GM04503 (cell line): ENCODE data around the gene DLX1.
A peak's percentile ranks its signal among the peaks of the same experiment; 100 is the strongest.

ENCODE experiments used
- DNase-seq: peaks from one replicate; pipeline ENCODE4 v3.0.0-alpha.2; 2012; ENCODE audit warnings: low read depth

DLX1 gene

DNA sequence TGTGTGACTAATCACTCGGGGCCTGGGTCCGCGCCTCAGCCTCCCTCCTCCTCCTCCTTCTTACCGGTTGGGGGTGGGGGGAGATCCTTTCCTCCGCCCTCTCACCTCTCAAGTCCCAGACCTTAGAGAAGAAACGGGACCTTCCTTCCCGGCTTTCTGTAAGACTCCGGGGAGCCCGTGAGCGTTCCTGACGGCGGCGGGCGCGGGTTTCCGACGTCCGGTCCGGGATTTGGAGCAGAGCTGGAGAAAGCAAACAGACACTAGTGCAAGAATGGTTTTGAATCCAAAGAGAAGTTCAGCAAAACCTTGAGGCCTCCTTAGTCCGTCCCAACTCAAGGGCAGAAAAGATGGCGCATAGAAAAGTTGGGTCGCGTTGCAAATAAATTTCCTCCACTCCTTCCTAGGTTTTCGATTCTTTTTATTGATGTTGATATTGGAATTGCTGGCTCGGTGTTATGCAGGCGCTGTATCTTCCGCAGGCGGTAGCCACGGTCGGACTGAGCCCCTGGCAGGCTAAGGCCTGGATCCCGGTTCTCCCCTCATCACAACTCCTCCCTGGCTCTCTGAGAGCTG is 2.0 kb downstream of the DLX1 start:
- DNase-seq = no peak

DNA sequence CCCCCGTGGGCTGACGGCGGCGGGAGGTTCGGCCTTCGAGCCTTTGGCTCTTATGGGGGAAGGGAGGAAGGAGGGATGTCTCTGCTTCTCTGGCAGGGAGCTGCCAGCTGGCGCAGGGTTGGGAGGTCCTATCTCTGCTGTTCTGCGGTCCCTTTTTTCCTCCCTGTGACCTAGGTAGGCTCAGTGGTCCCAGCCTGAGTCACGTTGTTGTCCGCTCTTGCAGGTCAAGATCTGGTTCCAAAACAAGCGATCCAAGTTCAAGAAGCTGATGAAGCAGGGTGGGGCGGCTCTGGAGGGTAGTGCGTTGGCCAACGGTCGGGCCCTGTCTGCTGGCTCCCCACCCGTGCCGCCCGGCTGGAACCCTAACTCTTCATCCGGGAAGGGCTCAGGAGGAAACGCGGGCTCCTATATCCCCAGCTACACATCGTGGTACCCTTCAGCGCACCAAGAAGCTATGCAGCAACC is 2.5 kb downstream of the DLX1 start:
- DNase-seq = no peak

DNA sequence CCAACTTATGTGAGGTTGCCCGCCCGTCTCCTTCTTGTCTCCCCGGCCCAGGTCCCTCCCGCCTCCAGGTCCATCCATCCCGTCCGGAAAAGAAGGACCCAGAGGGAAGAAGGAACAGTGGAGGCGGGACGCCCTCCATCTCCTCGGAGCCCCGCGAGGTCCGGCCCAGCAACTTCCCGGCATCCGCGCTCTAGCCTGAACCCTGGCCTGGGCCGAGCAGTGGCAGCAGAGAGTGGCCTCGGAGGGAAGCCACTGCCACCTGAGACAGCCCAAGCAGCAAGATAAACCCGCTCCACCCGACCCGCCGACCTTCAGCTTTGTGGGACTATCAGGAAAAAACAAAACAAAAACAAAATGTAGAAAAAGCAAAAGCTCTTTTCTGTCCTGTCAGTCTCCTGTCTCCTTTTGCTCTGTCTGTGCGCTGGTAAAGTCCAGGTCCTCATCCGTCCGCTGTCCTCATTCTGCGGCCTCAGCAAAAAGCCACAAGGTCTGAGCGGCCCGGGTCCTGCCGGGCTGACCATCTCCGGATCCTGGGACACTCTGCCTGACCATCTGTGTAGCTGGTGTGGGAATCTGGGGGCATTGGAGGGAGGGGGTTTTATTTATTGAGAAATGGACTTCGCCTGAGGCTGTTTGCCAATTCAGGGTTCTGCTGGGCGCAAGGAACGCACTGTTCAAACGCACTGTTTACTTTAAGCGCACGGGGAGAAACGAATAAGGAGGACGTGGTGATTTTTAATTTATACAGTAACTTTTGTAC is 3.1 kb downstream of the DLX1 start:
- DNase-seq = no peak

DNA sequence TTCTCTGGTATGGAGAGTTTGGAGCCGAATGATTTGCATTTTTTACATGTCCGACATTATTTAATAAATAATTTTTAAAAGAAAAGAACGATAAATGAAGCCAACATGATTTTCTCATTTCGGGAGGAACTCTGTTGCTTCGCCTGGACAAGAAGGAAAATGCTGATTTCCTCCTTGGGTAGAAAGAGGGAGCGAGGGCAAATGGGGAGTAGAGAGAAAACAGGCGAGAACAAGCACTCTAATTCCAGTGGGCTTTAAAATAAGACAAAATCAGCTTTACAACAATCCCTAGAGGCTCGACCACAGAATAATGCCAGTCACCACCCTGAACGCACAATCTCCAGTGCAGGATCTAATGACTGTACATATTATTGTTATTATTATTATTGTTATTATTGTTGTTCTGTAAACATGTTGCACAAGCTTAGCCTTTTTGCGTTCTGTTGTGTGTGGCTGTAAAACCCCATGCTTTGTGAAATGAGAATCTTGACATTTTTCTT is 3.7 kb downstream of the DLX1 start:
- no peak for DNase-seq

DNA sequence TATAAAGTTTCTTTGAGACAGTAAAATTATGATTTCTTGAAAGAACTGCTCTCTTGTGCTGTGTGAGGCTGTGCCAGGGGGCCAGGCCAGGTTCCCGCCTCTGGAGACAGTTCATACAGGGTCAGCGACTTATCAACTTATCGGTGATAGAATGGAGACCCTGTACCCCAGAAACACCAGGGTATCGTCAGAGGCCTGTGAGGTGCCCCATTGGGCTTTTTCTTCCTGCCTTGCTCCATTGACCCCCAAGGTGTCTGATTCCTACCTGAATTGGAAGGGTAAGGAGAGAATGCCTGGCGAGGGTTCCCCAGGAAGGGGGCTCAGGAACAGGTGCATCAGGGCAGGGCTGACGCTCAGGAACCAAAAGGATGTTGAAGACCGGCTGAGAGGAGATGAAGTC is 4.3 kb downstream of the DLX1 start:
- DNase-seq = no peak

DNA sequence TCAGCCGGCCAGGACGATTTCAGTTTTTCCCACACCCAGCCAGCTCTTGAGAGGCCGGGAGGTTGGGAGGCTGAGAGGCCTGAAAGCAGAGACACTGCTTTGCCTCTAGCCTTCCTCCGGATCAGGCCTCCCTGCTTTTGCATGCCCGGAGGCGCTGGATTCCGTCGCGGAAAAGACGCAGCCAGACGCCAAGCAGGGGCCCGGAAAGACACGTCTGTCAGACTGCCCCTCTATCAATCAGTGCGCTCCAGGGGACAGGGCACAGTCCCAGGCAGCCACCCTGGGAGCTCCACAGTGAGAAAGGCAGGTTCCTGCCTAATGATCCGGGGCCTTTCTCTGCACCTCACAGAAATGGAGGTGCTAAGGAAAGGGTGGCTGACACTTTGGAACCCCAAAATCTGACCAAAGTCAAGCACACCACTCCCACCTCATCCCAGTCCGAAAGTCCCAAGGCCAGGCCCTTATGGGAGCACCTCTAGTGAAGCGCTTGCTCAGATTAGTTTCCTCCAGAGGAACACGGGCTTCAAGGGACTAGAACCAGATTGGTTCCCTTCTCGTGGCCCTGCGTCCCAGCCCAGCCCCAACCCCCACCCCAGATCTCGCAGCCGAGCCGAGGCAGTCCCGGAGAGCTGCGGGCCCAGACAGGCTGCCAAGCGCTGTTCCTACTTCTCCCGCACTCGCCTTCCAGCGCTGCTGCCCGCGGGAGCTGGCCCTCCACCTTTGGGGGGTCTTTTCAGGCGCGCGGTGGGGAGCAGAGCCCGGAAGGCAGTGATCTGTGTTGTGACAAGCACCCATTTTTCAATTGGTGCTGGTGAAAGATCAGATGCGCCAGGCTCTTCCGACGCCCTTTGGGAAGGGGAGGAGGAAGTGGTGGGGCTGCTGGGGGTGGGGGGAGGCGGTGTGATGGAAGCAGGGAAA is 5.0 kb downstream of the DLX1 start:
- no peak for DNase-seq

DNA sequence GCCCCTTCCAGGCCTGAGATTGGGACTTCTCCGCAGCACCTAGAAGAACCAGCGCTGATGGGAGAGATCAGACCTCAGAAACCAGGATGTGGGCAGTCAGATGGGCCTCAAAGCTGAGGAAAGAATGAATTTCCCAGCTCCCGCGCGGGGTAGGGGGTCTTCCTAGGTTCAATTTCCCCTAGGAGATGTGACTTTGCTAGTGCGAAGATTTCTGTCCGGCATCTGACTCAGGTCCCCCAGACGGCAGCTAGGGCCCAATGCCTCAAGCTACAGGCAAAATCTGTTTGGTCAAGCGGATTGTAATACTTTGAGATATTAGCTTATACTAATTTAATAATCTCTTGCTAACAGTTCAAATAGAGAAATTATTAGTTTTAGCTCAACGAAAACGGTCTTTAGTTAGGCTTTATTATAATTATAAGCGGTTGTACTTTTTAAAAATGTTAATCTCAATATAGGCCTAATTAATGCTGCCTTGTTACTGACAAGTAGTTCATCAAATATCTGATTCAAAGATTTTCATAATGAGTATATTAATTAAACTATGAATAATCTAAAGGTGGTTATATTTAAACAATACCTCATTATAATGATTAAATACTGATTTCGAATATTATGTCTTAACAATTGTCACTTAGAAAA is 5.8 kb downstream of the DLX1 start:
- no peak for DNase-seq

DNA sequence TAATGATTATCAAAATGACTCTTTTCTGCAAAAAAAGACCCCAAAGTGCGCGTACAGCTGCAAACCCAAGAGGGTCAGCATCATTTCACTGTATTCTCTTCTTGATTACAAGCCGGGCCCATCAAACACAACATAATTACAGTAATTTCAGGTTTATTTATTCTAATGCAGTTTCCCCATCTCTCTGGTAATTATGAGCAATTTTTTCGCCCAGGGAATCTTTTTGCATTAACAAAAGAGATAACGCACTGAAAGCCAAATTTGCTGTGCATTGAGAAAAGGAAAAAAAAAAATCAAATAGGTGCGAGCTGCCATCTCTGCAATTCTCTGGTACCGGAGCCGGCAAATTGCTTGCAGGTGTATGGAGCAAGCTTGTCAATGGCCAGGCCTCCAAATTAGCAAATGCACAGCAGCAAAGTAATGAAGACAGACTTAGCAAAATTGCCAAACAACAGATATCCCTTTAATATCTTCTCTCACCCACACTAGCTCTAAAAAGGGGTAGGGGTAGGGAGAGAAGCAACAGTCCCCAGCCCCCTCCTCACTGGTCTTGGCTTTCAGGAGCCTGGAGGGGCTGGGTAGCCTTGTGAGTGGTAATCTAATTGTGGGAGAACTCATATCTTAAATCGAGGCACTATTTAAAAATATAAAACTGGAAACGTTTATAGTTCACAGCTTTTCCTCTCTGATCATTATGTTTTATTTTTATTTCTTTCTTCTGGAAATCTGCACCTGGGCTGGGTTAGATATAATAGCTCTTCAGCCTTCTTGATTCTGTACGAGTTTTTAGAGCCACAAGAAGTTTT is 6.7 kb downstream of the DLX1 start:
- DNase-seq = no peak

DNA sequence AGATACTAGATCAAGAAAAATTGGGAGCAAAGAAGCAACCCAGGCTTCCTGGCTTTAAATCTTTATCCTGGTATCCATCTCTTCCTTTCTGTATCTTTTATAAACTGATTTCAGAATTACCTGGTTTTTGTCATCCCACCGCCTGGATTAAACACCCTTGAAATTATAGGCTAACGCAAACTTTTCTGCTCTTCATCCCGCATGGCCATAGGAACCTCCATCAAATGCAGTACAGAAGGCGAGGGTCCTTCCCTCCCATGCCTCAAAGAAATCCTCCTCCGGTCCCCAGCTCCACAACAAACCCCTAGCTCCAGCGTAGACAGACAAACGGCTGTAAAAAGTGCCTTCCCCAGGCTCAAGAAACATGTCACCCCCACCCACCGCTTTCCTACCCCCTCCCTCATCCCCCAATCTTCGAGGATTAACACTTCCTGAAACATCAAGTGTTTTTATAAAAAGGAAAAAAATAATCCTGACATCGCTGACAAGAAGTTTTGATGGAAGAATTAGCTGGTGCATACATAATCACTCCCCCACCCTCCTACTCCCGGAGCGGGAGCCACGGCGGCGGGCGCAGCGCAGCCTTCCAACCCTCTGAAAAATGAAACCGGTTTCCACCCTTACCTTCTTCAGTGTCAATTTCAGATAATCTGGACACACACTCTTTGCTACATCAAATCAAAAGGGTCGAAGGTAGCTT is 7.6 kb downstream of the DLX1 start:
- DNase-seq = no peak

DNA sequence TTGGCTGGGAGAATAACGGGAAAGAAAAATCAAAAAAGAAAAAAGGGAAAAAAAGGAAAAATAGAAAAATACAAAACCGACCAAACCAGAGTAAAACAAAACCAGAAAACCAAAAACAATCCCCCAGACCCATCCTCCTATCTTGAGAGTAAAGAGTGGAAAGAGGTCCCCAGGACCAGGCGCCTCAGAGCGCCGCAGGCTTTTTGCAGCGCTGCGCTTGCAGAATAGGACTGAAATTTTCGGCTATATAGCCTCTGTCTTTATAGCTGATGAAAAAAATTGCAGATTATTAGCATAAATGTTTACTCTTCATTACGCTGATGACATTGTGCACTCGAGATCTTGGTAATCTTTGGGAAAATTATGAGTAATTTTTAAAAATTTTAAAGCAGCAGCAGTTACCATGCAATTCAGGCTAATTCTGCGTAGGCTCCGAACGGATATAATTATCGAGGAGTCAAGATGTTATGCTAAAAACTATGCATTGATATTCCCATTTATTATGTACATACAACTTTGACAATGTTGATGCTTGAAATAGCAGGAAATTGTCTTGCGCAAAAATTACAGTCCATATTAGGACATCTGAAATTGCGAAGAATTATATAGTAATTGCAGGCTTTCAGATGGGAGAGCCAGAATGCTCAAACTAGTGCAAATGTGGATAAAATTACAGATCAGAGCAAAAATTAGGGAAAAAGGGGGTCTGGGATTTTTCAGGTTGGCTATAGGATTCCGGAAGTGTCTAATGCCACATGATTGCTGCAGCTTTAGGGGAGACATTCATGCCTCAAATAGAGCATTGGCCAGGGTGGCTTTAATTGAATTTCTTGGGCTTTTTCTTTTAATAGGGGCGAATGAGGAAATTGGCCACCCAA is 8.3 kb downstream of the DLX1 start:
- DNase-seq = no peak

DNA sequence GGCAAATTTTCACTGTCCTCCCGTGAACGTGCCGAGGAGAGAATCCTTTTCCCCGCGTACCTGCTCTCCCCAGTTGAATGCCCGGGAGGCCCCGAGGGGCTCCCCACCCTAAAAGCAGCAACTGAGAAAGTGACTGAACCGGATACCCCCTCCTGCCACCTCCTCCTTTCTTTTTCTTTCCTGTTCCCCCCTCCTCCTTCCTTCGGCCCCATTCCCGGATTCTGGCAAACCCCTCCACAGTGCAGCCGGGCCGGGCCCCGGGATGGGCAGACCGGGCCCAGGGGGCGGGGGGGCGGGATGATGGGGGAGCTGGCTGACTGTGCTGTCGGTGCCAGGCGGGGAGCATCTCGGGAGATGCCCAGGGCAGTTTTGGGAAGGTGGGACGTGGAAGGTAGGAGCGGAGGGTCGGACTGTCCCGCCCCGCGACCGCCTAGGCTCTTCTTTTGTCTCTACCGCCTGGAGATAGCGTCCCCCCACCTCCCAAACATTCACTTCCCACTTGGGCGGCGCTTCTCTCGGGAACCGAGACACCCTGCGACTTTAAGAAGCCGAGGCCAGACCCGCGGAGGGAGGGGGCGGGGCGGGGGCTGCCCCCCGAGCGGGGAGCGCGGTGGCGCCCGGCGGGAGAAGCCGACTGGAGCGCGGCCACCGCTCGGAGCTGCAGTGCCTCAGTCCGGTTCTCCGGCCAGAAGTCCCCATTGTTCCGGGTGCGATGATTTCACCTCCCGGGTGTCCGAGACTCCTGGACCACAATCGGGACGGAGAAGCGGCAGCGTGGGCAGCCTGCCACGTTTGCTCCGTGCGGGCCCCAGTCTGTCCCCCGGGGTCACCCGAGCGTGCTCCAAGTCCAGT is 9.2 kb downstream of the DLX1 start:
- no peak for DNase-seq

DNA sequence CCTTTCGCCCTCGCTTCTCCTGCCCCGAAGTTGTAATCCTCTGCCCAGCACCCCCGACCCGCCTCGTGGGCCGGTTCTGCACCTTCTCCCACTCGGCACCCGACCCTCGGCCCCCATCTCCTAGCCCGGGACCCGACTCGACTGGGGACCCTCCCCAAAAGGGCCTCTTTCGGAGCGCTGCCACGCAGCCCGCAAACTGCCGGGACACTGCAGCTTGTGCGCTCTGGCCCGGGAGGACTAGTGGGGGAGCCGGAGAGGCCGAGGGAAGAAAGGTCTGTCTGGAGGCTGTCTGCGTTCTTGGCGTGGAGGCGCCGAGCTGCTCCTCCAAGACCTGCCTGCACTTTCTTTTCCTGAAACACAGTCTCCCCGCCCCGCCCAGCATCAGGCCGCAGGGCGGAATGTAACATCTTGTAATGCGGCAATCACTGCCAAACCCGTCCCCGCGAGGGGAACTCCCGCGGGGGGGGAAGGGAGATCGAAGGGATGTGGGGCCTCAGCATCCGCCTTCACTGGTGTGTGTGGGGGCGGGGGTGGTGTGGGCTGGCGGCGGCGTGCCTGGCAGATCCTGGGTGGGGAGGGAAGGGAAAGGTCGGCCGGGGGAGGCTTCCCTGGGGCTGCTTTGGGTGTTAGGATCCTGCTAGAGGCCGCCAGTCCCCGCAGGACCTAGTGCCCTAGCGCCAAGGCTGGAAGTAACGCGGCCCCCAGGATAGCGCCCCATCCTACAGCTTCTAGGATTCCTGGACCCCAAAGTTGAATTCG is 10.0 kb downstream of the DLX1 start:
- peak; percentile 81 for DNase-seq

DNA sequence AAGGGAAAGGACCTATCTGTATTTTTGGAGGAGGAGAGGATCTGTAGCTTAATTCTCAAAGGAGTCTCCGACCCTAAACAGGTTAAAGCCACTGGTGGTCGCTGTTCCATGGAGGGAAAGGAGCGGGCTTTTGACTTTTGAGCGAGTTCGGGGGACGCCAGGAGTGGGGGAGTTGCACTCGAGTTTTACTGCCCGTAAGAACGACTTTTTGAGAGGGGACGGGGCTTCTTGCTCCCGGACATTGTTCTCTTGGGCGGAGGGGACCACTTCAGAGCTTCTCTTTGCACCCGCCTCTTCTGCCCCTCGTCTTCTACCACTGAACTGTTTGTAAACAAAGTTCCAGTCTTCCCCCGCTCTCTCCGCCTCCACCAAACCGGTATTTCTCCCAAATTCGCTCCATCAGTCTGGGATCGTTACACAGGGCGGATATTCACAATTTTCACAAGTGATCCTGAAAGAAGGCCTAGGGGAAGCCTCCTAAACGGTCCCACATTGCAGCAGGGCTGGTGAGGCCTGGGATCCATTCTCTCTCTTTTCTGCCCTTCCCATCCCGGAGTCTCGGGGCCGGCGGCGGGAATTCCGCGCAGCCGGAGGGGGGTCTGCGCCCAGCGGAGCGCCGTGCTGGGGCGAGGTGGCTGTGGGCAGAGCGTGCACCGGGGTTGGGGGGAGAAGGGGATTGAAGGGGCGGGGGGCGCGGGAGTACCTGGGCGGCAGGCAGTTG is 10.8 kb downstream of the DLX1 start:
- no peak for DNase-seq

DNA sequence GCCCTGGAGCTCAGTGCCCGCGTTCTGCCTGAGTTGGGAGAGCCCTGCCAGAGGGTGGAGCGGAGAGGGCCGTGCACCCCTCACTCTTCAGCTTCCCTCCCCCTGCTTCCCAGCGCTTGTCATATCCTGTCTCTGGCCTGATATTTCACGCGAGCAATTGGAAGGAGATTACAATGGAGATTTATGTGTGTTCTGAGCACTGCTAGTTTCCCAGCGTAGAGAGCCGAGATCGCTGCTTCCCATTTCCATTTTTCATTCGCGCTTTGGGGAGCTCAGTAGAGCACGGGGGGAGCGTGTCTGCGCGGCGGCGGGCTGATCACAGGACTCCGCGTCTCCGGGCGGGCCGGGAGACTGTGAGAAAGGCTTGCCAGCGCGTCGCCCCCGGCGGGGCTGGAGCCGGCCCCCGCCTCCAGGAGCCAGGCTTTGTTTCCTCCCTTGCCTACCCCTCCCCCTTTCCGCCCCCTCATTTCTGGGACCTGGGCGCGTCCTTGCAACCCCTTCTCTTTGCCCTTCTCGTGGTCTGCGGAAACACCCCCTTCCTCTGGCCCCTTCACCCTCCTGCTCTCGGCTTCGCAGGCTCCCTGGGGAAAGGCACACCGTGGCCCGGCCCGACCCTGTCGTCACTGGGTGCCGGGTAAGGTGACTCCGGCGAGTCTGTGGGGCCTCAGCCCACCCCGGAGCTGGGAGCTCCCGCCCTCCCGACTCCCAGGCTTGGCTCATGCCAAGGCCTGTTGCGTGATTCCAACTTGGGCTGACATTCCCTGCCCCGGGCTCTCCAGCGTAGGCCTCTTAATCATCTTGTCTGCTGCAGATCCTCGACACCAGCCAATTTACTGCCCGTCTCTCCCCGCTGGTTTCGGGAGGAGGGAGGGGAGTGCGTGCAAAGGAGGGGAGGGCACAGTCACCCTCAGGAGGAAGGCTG is 11.6 kb downstream of the DLX1 start:
- DNase-seq = peak; percentile 74

DNA sequence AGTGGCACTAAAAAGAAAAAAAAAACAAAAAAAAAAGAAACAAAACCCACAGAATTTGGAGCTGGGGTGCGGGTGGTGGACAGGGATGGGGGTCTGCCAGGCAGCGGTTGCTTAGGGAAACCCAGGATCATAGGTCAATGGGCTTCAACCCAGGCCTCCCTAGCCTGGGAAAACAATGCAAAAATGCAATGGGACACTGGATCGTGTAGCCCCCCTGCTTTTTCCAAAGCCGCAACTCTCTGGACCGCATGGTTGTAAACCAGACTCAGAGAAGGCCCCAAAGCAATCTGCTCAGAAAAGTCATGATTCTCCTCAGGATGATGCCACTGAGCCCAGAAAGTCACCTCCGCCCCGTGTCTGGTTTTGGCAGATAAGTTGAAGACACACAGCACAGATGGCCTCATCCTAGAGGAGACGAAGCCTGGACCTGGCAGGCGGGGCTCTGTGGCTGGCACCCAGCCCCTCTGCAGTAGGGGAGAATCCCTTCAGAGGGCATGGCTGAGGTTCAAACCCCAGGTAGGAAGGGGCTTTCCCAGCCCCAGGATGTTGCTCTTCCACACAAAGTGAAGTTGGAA is 12.3 kb downstream of the DLX1 start:
- no peak for DNase-seq

DNA sequence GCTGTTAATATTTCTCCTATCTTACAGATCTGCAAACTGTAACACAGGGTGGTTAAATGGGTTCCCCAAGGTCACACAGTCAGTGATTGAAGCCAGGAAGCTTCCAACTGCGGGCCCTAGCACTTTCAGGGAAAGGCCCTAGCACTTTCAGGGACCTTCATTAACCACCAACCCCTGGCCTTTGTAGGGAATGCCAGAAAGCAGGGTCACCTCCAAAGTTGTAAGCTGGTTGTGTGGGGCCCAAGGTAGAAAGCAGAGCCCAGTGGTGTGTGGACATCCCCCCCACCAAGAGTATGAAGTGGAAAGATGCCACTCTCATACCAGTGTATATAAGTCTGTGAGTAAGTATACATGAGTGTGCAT is 13.0 kb downstream of the DLX1 start:
- no peak for DNase-seq
